SK-N-SH treated with all-trans-retinoic acid at 6 μM for 48 hours (cell line): Measurements from ENCODE around the gene NDE1.
"Not testable (repeated sequence)": the region's sequence is repeated elsewhere in the genome, so short reads cannot be mapped to it uniquely, and the experiment has no call there.

ENCODE experiments used
- ATAC-seq: fragments of 200-7000 bp; cut with Tn5 transposase; 3 replicates; pipeline ENCODE4 v1.9.1; 2020; ENCODE audit warnings: mild to moderate bottlenecking, moderate library complexity
- ARNTL ChIP-seq: fragments of 450-650 bp; formaldehyde crosslinking; IDR thresholded peaks from 2 replicates; pipeline ENCODE4 v1.5.0; 2020; ENCODE audit warnings: low read depth, mild to moderate bottlenecking, moderate library complexity, borderline replicate concordance
- BACH2 ChIP-seq: fragments of 250-450 bp; sonication (Bioruptor Pico); IDR thresholded peaks from 2 replicates; pipeline ENCODE4 v1.9.0; 2021; ENCODE audit warnings: mild to moderate bottlenecking, borderline replicate concordance
- CSDC2 ChIP-seq: fragments of 250-450 bp; sonication (Bioruptor Pico); IDR thresholded peaks from 2 replicates; pipeline ENCODE4 v1.5.0; 2020; ENCODE audit warnings: mild to moderate bottlenecking, moderate library complexity
- ESRRG ChIP-seq: fragments of 250-450 bp; sonication (Bioruptor Pico); IDR thresholded peaks from 2 replicates; pipeline ENCODE4 v1.6.1; 2021; ENCODE audit warnings: mild to moderate bottlenecking
- GLIS3 ChIP-seq: fragments of 250-450 bp; sonication (Bioruptor Pico); IDR thresholded peaks from 2 replicates; pipeline ENCODE4 v1.5.0; 2020; ENCODE audit warnings: mild to moderate bottlenecking, moderate library complexity
- ISL1 ChIP-seq: fragments of 250-450 bp; sonication (Bioruptor Pico); IDR thresholded peaks from 2 replicates; pipeline ENCODE4 v2.1.2; 2022; ENCODE audit warnings: mild to moderate bottlenecking, moderate library complexity
- OSR1 ChIP-seq: fragments of 250-450 bp; sonication (Bioruptor Pico); IDR thresholded peaks from 2 replicates; pipeline ENCODE4 v1.8.0; 2022; ENCODE audit warnings: moderate library complexity, mild to moderate bottlenecking, inconsistent platforms
- PPARA ChIP-seq: fragments of 250-450 bp; sonication (Bioruptor Pico); IDR thresholded peaks from 2 replicates; pipeline ENCODE4 v1.5.0; 2020; ENCODE audit warnings: mild to moderate bottlenecking, borderline replicate concordance
- RARB ChIP-seq: fragments of 250-450 bp; sonication (Bioruptor Pico); IDR thresholded peaks from 2 replicates; pipeline ENCODE4 v1.8.0; 2021; ENCODE audit warnings: mild to moderate bottlenecking, moderate library complexity
- SNAI2 ChIP-seq: fragments of 250-450 bp; sonication (Bioruptor Pico); IDR thresholded peaks from 2 replicates; pipeline ENCODE4 v1.5.0; 2020; ENCODE audit warnings: mild to moderate bottlenecking, moderate library complexity
- TCF4 ChIP-seq: fragments of 250-450 bp; sonication (Bioruptor Pico); IDR thresholded peaks from 2 replicates; pipeline ENCODE4 v1.8.0; 2021; ENCODE audit warnings: mild to moderate bottlenecking, moderate library complexity, borderline replicate concordance
- TOX ChIP-seq: fragments of 250-450 bp; sonication (Bioruptor Pico); IDR thresholded peaks from 2 replicates; pipeline ENCODE4 v1.8.0; 2021; ENCODE audit warnings: mild to moderate bottlenecking, moderate library complexity, borderline replicate concordance
- ZC3H10 ChIP-seq: fragments of 250-450 bp; sonication (Bioruptor Pico); IDR thresholded peaks from 2 replicates; pipeline ENCODE4 v1.5.1; 2021; ENCODE audit warnings: mild to moderate bottlenecking, moderate library complexity
- ZFP3 ChIP-seq: fragments of 250-450 bp; sonication (Bioruptor Pico); IDR thresholded peaks from 2 replicates; pipeline ENCODE4 v1.5.0; 2020; ENCODE audit warnings: mild to moderate bottlenecking, moderate library complexity
- ZFP30 ChIP-seq: fragments of 450-650 bp; formaldehyde crosslinking; IDR thresholded peaks from 2 replicates; pipeline ENCODE4 v1.5.0; 2022; ENCODE audit warnings: mild to moderate bottlenecking, moderate library complexity
- ZNF70 ChIP-seq: fragments of 450-650 bp; formaldehyde crosslinking; IDR thresholded peaks from 2 replicates; pipeline ENCODE4 v1.5.0; 2020; ENCODE audit warnings: mild to moderate bottlenecking, moderate library complexity
- ZNF8 ChIP-seq: fragments of 450-650 bp; formaldehyde crosslinking; IDR thresholded peaks from 2 replicates; pipeline ENCODE4 v1.5.0; 2020; ENCODE audit warnings: mild to moderate bottlenecking, moderate library complexity
- TF ChIP-seq, protein P1 (sequence below): fragments of 250-450 bp; sonication (Bioruptor Pico); IDR thresholded peaks from 2 replicates; pipeline ENCODE4 v1.8.0; 2021; ENCODE audit warnings: low read depth, mild to moderate bottlenecking, moderate library complexity, borderline replicate concordance
- TF ChIP-seq, protein P2 (sequence below): fragments of 250-450 bp; sonication (Bioruptor Pico); IDR thresholded peaks from 2 replicates; pipeline ENCODE4 v1.5.0; 2020; ENCODE audit warnings: mild to moderate bottlenecking, moderate library complexity
- TF ChIP-seq, protein P3 (sequence below): fragments of 250-450 bp; sonication (Bioruptor Pico); IDR thresholded peaks from 2 replicates; pipeline ENCODE4 v1.8.0; 2020; ENCODE audit warnings: mild to moderate bottlenecking, moderate library complexity, borderline replicate concordance
- TF ChIP-seq, protein P4 (sequence below): fragments of 250-450 bp; sonication (Bioruptor Pico); IDR thresholded peaks from 2 replicates; pipeline ENCODE4 v1.5.1; 2021; ENCODE audit warnings: mild to moderate bottlenecking, moderate library complexity

Gene NDE1

DNA sequence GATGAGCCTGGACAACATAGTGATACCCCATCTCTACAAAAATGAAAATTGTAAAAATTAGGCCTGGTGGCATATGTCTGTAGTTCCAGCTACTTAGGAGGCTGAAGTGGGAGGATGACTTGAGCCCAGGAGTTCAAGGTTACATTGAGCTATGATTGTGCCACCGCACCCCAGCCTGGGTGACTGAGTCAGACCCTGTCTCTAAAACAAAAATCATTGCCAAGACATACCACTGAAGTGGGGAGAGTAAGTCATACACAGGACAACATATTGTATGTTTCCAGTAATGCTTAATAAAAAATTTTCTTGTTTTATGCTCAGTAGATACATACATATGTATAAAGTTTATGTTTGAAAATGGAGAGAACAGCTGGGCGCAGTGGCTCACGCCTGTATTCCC lies 39.2 kb downstream of the NDE1 start:
- TF ChIP-seq ISL1 (CRISPR knock-in tag) (no peak), ZC3H10 (CRISPR knock-in tag) (no peak), ESRRG (CRISPR knock-in tag) (no peak)
- TF ChIP-seq, protein P1, sequence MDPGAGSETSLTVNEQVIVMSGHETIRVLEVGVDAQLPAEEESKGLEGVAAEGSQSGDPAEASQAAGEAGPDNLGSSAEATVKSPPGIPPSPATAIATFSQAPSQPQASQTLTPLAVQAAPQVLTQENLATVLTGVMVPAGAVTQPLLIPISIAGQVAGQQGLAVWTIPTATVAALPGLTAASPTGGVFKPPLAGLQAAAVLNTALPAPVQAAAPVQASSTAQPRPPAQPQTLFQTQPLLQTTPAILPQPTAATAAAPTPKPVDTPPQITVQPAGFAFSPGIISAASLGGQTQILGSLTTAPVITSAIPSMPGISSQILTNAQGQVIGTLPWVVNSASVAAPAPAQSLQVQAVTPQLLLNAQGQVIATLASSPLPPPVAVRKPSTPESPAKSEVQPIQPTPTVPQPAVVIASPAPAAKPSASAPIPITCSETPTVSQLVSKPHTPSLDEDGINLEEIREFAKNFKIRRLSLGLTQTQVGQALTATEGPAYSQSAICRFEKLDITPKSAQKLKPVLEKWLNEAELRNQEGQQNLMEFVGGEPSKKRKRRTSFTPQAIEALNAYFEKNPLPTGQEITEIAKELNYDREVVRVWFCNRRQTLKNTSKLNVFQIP (CRISPR knock-in tag) = no peak
- TF ChIP-seq, protein P2, sequence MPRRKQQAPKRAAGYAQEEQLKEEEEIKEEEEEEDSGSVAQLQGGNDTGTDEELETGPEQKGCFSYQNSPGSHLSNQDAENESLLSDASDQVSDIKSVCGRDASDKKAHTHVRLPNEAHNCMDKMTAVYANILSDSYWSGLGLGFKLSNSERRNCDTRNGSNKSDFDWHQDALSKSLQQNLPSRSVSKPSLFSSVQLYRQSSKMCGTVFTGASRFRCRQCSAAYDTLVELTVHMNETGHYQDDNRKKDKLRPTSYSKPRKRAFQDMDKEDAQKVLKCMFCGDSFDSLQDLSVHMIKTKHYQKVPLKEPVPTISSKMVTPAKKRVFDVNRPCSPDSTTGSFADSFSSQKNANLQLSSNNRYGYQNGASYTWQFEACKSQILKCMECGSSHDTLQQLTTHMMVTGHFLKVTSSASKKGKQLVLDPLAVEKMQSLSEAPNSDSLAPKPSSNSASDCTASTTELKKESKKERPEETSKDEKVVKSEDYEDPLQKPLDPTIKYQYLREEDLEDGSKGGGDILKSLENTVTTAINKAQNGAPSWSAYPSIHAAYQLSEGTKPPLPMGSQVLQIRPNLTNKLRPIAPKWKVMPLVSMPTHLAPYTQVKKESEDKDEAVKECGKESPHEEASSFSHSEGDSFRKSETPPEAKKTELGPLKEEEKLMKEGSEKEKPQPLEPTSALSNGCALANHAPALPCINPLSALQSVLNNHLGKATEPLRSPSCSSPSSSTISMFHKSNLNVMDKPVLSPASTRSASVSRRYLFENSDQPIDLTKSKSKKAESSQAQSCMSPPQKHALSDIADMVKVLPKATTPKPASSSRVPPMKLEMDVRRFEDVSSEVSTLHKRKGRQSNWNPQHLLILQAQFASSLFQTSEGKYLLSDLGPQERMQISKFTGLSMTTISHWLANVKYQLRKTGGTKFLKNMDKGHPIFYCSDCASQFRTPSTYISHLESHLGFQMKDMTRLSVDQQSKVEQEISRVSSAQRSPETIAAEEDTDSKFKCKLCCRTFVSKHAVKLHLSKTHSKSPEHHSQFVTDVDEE (CRISPR knock-in tag) = no peak

DNA sequence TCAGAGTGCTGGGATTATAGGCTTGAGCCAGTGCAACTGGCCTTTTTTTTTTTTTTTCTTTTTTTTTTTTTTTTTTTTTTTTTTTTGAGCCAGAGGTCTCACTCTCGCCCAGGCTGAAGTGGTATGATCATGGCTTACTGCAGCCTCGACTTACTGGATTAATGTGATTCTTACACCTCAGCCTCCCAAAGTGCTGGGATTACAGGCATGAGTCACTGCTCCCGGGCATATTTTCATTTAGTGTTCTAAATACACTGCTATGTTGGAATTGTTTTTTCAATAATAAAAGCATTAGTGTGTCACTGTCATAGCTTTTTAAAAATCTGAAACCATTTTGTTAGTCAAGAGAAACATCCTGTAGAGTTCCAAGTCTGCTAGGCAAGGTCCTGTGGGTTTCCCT lies 40.3 kb downstream of the NDE1 start:
- TF ChIP-seq, protein P2 (CRISPR knock-in tag) = no peak
- no peak for TF ChIP-seq ZFP3 (CRISPR knock-in tag)
- ATAC-seq = peak; percentile 27; the same call in 1 of the 3 replicates

More for the DNA sequence above, 39.2 kb downstream of the NDE1 start:
- no peak for ATAC-seq

DNA sequence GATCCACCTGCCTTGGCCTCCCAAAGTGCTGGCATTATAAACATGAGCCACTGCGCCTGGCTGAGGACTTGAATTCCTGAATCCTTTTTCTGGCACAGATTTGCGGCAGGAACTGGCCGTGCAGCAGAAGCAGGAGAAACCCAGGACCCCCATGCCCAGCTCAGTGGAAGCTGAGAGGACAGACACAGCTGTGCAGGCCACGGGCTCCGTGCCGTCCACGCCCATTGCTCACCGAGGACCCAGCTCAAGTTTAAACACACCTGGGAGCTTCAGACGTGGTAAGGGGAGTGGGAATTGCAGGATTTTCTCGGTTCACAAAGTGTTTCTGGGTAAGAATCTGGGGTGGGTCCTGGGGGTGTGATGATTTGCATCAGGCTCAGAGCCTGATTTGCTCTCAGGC lies 41.0 kb downstream of the NDE1 start:
- no peak for TF ChIP-seq CSDC2
- no peak for TF ChIP-seq ZFP3 (CRISPR knock-in tag)
- TF ChIP-seq TCF4 (CRISPR knock-in tag) = no peak
- no peak for TF ChIP-seq RARB (CRISPR knock-in tag)
- no peak for TF ChIP-seq ISL1 (CRISPR knock-in tag)
- TF ChIP-seq ZNF70 = no peak
- no peak for TF ChIP-seq ZFP30 (CRISPR knock-in tag)
- TF ChIP-seq, protein P1 (CRISPR knock-in tag) = no peak
- no peak for TF ChIP-seq ESRRG (CRISPR knock-in tag)
- TF ChIP-seq ARNTL = no peak
- no peak for TF ChIP-seq TOX (CRISPR knock-in tag)
- TF ChIP-seq, protein P3, sequence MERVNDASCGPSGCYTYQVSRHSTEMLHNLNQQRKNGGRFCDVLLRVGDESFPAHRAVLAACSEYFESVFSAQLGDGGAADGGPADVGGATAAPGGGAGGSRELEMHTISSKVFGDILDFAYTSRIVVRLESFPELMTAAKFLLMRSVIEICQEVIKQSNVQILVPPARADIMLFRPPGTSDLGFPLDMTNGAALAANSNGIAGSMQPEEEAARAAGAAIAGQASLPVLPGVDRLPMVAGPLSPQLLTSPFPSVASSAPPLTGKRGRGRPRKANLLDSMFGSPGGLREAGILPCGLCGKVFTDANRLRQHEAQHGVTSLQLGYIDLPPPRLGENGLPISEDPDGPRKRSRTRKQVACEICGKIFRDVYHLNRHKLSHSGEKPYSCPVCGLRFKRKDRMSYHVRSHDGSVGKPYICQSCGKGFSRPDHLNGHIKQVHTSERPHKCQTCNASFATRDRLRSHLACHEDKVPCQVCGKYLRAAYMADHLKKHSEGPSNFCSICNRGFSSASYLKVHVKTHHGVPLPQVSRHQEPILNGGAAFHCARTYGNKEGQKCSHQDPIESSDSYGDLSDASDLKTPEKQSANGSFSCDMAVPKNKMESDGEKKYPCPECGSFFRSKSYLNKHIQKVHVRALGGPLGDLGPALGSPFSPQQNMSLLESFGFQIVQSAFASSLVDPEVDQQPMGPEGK = no peak
- TF ChIP-seq GLIS3 (CRISPR knock-in tag) = no peak
- no peak for TF ChIP-seq BACH2 (CRISPR knock-in tag)
- TF ChIP-seq, protein P2 (CRISPR knock-in tag) = no peak
- TF ChIP-seq SNAI2 (CRISPR knock-in tag) = no peak
- TF ChIP-seq, protein P4, sequence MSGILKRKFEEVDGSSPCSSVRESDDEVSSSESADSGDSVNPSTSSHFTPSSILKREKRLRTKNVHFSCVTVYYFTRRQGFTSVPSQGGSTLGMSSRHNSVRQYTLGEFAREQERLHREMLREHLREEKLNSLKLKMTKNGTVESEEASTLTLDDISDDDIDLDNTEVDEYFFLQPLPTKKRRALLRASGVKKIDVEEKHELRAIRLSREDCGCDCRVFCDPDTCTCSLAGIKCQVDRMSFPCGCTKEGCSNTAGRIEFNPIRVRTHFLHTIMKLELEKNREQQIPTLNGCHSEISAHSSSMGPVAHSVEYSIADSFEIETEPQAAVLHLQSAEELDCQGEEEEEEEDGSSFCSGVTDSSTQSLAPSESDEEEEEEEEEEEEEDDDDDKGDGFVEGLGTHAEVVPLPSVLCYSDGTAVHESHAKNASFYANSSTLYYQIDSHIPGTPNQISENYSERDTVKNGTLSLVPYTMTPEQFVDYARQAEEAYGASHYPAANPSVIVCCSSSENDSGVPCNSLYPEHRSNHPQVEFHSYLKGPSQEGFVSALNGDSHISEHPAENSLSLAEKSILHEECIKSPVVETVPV (CRISPR knock-in tag) = no peak
- no peak for TF ChIP-seq OSR1 (CRISPR knock-in tag)
- no peak for TF ChIP-seq ZNF8 (CRISPR knock-in tag)
- no peak for TF ChIP-seq PPARA (CRISPR knock-in tag)
- ATAC-seq = no peak

DNA sequence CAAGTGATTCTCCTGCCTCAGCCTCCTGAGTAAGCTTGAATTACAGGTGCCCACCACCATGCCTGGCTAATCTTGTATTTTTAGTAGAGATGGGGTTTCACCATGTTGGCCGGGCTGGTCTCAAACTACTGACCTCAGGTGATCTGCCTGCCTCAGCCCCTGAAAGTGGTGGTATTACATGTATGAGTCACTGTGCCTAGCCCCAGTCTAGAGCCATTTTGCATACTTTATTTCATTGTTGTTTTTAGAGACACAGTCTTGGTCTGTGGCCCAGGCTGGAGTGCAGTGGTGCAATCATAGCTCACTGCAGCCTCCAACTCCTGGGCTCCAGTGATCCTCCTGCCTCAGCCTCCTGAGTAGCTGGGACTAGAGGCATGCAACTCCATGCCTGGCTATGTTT lies 42.5 kb downstream of the NDE1 start:
- ATAC-seq = not testable (repeated sequence)
